MM.1S (cell line): ENCODE data around the gene CERS2.

Source experiments
- DNase-seq: peaks from one replicate; pipeline ENCODE4 v3.0.0-alpha.2; 2015
- H2AFZ ChIP-seq: fragments of 300-600 bp; sonication (generic); 2 replicates; pipeline ENCODE4 v1.6.0; 2016; ENCODE audit warnings: antibody characterized with exemption, low read length
- H3F3A ChIP-seq: fragments of 300-600 bp; sonication (generic); 2 replicates; pipeline ENCODE4 v1.6.1; 2016; ENCODE audit warnings: mild to moderate bottlenecking, antibody characterized with exemption, low read length, moderate library complexity, mixed read lengths; ENCODE audit not compliant: insufficient read depth
- H3K27ac ChIP-seq: fragments of 300-600 bp; sonication (generic); 2 replicates; pipeline ENCODE4 v1.5.1; 2016; ENCODE audit warnings: mild to moderate bottlenecking, low read length
- H3K27me3 ChIP-seq: fragments of 300-600 bp; sonication (generic); replicated peaks from 2 replicates; pipeline ENCODE4 v1.6.0; 2016; ENCODE audit warnings: low read length; ENCODE audit not compliant: insufficient read depth
- H3K36me3 ChIP-seq: fragments of 300-600 bp; sonication (generic); replicated peaks from 2 replicates; pipeline ENCODE4 v1.6.1; 2016; ENCODE audit warnings: mild to moderate bottlenecking, low read length, mixed read lengths; ENCODE audit not compliant: insufficient read depth
- H3K4me1 ChIP-seq: fragments of 300-600 bp; sonication (generic); 2 replicates; pipeline ENCODE4 v1.6.1; 2016; ENCODE audit warnings: low read length, mixed read lengths
- H3K4me2 ChIP-seq: fragments of 300-600 bp; sonication (generic); 2 replicates; pipeline ENCODE4 v1.6.0; 2016; ENCODE audit warnings: low read depth, low read length
- H3K4me3 ChIP-seq: fragments of 300-600 bp; sonication (generic); 2 replicates; pipeline ENCODE4 v1.5.1; 2016; ENCODE audit warnings: low read length, mixed read lengths
- H3K79me2 ChIP-seq: fragments of 300-600 bp; sonication (generic); 2 replicates; pipeline ENCODE4 v1.6.1; 2016; ENCODE audit warnings: mixed run types, low read length, mixed read lengths
- H3K9ac ChIP-seq: fragments of 300-600 bp; sonication (generic); 2 replicates; pipeline ENCODE4 v1.6.1; 2016; ENCODE audit warnings: low read length, mixed read lengths
- H3K9me2 ChIP-seq: fragments of 300-600 bp; sonication (generic); replicated peaks from 2 replicates; pipeline ENCODE4 v1.6.1; 2016; ENCODE audit warnings: mild to moderate bottlenecking, low read length, mixed read lengths; ENCODE audit not compliant: insufficient read depth
- H3K9me3 ChIP-seq: fragments of 300-600 bp; sonication (generic); replicated peaks from 2 replicates; pipeline ENCODE4 v1.6.1; 2016; ENCODE audit warnings: mild to moderate bottlenecking, low read length, mixed read lengths; ENCODE audit not compliant: insufficient read depth
- H4K20me1 ChIP-seq: fragments of 300-600 bp; sonication (generic); 2 replicates; pipeline ENCODE4 v1.6.1; 2016; ENCODE audit warnings: mild to moderate bottlenecking, low read length, moderate library complexity, mixed read lengths; ENCODE audit not compliant: insufficient read depth
- EZH2 ChIP-seq: fragments of 300-600 bp; sonication (generic); optimal IDR thresholded peaks from 2 replicates; pipeline ENCODE3; 2017; ENCODE audit warnings: low read depth, mild to moderate bottlenecking, antibody characterized with exemption, low read length, mixed read lengths
- EZH2phosphoT487 ChIP-seq: fragments of 300-600 bp; sonication (generic); IDR thresholded peaks from 2 replicates; pipeline ENCODE4 v1.6.1; 2018; ENCODE audit warnings: antibody characterized with exemption, low read length
- TF ChIP-seq, protein P1 (sequence below): fragments of 300-600 bp; sonication (generic); IDR thresholded peaks from 2 replicates; pipeline ENCODE4 v1.5.1; 2016; ENCODE audit warnings: antibody characterized with exemption, low read length, mixed read lengths

Gene CERS2

DNA sequence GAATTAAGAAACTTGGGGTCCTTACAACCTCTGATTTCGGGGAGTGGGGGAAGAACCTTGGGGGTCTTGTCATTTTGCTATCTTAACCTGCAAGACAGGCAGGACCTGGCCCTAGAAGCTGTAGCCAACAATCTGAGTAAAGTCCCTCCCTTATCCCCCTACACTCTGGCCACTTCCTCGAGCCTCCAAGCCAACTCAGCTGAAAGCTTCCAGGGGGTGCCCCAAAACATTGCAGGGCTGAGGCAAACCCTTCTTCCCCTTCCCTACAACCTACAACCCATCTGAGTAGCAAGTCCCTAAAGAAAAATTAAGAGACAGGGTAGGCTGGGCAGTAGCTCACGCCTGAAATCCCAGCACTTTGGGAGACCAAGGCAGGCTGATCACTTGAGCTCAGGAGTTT, 5.0 kb downstream of the CERS2 start:
- Histone ChIP-seq H3K4me1 (peaks cover 18% of the 10 kb centered on the region), H3K79me2 (peaks cover 72% of the 10 kb centered on the region), H3K27ac (no peak overlapping the region), H3F3A (no peaks in the 10 kb centered on the region), H3K9me3 (no peaks in the 10 kb centered on the region), H2AFZ (no peak overlapping the region), H3K9me2 (no peaks in the 10 kb centered on the region), H4K20me1 (0 out of 2 replicates have a peak, but pooled peaks cover 6% of the 10 kb centered on the region), H3K4me2 (no peak overlapping the region), H3K27me3 (no peaks in the 10 kb centered on the region), H3K9ac (no peak overlapping the region), H3K4me3 (no peak overlapping the region), H3K36me3 (peaks cover 20% of the 10 kb centered on the region)
- DNase-seq: no peak
- TF ChIP-seq, protein P1, sequence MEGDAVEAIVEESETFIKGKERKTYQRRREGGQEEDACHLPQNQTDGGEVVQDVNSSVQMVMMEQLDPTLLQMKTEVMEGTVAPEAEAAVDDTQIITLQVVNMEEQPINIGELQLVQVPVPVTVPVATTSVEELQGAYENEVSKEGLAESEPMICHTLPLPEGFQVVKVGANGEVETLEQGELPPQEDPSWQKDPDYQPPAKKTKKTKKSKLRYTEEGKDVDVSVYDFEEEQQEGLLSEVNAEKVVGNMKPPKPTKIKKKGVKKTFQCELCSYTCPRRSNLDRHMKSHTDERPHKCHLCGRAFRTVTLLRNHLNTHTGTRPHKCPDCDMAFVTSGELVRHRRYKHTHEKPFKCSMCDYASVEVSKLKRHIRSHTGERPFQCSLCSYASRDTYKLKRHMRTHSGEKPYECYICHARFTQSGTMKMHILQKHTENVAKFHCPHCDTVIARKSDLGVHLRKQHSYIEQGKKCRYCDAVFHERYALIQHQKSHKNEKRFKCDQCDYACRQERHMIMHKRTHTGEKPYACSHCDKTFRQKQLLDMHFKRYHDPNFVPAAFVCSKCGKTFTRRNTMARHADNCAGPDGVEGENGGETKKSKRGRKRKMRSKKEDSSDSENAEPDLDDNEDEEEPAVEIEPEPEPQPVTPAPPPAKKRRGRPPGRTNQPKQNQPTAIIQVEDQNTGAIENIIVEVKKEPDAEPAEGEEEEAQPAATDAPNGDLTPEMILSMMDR: no peak
- TF ChIP-seq EZH2phosphoT487 (no peak), EZH2 (no peak)

DNA sequence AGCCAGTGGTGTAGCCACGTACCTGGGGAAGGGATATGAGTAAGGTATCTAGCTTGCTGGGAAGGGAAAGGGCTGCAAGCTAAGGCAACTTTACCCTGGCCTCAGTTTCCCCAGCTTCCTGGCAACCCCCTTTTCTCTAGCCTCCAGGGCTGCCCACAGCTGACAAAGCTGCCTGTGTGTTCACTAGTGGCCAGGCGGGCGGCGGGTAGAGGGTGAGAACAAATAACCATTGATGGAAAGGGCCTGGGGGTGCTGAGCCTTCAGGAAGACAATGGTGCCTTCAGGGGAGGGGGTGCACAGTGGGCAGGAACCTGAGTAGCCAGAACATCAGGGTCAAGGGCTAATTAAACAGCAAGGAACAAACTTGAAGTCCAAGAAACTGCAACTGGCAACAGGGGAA, 6.1 kb downstream of the CERS2 start:
- Histone ChIP-seq H3K9me3 (no peaks in the 10 kb centered on the region), H3K27ac (no peak overlapping the region), H3K9me2 (no peaks in the 10 kb centered on the region), H3K79me2 (peaks cover 65% of the 10 kb centered on the region), H3K4me2 (no peak overlapping the region), H4K20me1 (0 out of 2 replicates have a peak, but pooled peaks cover 6% of the 10 kb centered on the region), H3K27me3 (no peaks in the 10 kb centered on the region), H3F3A (no peaks in the 10 kb centered on the region), H3K4me3 (no peak overlapping the region), H3K4me1 (peaks cover 18% of the 10 kb centered on the region), H2AFZ (no peak overlapping the region), H3K9ac (no peak overlapping the region), H3K36me3 (peaks cover 20% of the 10 kb centered on the region)
- TF ChIP-seq EZH2phosphoT487 (no peak), EZH2 (no peak)
- TF ChIP-seq, protein P1: no peak
- DNase-seq: no peak

DNA sequence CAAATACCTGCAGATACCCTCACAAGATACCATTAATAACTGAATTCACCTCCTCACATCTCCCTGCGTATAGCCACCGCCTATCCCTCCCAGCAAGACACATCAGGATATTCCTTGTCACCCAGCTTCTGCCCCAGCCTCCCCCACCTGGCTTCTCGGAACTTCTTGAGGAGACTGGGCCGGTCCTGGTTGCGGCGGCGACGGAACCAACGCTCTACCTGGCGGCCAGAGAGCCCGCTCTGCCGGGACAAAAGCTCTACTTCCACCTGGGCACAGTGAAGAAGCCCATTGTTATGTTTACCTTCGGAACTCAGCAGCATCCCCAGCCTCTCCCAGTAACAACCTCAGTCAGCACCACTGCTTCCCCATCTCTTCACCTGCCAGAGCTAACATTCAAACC, 6.7 kb downstream of the CERS2 start:
- Histone ChIP-seq H3K9ac (no peak overlapping the region), H2AFZ (no peak overlapping the region), H3K4me3 (no peak overlapping the region), H3K9me3 (no peaks in the 10 kb centered on the region), H3K27me3 (no peaks in the 10 kb centered on the region), H3K9me2 (no peaks in the 10 kb centered on the region), H3K36me3 (peaks cover 20% of the 10 kb centered on the region), H4K20me1 (0 out of 2 replicates have a peak, but pooled peaks cover 6% of the 10 kb centered on the region), H3K27ac (no peak overlapping the region), H3F3A (no peaks in the 10 kb centered on the region), H3K4me1 (peaks cover 13% of the 10 kb centered on the region), H3K79me2 (peaks cover 59% of the 10 kb centered on the region), H3K4me2 (no peak overlapping the region)
- TF ChIP-seq EZH2 (no peak), EZH2phosphoT487 (no peak)
- TF ChIP-seq, protein P1: no peak
- no peak for DNase-seq
